Gastrocnemius medialis (tissue), 4 donors: ENCODE measurements around the gene KRT1.

Experiments used
- POLR2A ChIP-seq, 2 donors: fragments of 450-650 bp; IDR thresholded peaks; one replicate each; pipeline ENCODE4 v1.6.1; 2017; ENCODE audit warnings: antibody characterized with exemption in 2 of 2, mild to moderate bottlenecking in 2 of 2, moderate library complexity in 2 of 2
- TF ChIP-seq, protein P1 (sequence below), 5 experiments: fragments of 450-650 bp in 3 of 5; fragments of 200-600 bp in 2 of 5; sonication (generic) in 2 of 5; IDR thresholded peaks in 4 of 5; conservative IDR thresholded peaks in 1 of 5; 1 replicate in 4 of 5; 2 replicates in 1 of 5; pipeline ENCODE4 v1.5.1; 2016 to 2019; ENCODE audit warnings: antibody characterized with exemption in 5 of 5, mild to moderate bottlenecking in 3 of 5, moderate library complexity in 3 of 5

DNA sequence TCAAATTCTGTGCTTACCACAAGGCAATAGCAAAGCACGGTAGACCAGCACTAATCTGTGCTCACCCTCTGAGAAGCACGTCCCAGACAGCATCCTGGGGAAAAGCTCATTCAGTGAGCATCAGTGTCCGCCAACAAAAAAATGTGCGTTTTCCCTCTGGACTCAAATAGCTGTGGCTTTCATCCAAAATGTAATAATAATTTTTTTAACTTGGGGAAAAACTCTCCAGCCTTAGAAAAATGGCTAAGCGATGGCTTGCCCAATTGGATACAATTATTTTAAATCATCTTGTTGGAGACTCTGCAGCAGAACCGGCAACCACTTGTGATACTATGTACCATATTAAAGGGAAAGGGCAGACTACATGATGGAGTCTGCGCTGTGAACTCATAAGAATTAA lies 24.3 kb upstream of the KRT1 start:
- TF ChIP-seq, protein P1, sequence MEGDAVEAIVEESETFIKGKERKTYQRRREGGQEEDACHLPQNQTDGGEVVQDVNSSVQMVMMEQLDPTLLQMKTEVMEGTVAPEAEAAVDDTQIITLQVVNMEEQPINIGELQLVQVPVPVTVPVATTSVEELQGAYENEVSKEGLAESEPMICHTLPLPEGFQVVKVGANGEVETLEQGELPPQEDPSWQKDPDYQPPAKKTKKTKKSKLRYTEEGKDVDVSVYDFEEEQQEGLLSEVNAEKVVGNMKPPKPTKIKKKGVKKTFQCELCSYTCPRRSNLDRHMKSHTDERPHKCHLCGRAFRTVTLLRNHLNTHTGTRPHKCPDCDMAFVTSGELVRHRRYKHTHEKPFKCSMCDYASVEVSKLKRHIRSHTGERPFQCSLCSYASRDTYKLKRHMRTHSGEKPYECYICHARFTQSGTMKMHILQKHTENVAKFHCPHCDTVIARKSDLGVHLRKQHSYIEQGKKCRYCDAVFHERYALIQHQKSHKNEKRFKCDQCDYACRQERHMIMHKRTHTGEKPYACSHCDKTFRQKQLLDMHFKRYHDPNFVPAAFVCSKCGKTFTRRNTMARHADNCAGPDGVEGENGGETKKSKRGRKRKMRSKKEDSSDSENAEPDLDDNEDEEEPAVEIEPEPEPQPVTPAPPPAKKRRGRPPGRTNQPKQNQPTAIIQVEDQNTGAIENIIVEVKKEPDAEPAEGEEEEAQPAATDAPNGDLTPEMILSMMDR (IDR thresholded peaks at IDR 0.05 in 4 of 5, conservative IDR thresholded peaks at IDR 0.05 in 1 of 5): no peak
- TF ChIP-seq POLR2A (IDR thresholded peaks at IDR 0.05): no peak
